Skin epidermis (tissue), 12 donors: ENCODE data around the gene C18orf63.
A peak's percentile ranks its signal among the peaks of the same experiment; 100 is the strongest.

Experiments
- H3K27ac ChIP-seq, 21 experiments: fragments of 200-600 bp; sonication (generic) in 11 of 21; one replicate each; pipeline ENCODE4 v1.5.0; 2020; ENCODE audit warnings: mild to moderate bottlenecking in 3 of 21, inconsistent platforms in 2 of 21, moderate library complexity in 2 of 21
- H3K4me3 ChIP-seq, 7 experiments: fragments of 200-600 bp; sonication (generic) in 2 of 7; one replicate each; pipeline ENCODE4 v1.5.0; 2020; ENCODE audit warnings: inconsistent platforms in 2 of 7, mild to moderate bottlenecking in 2 of 7, moderate library complexity in 1 of 7

Gene C18orf63

GRCh38 chr18:74315464-74316256 is at the start of gene C18orf63:
Gene C18orf63, plus strand, starts transcription at chr18:74315839. Its CDS starts 2,027 bp downstream, at chr18:74317866.
- H3K27ac ChIP-seq, result no peak within 1 kb of the TSS
- H3K4me3 ChIP-seq, result no peak within 1 kb of the TSS

DNA sequence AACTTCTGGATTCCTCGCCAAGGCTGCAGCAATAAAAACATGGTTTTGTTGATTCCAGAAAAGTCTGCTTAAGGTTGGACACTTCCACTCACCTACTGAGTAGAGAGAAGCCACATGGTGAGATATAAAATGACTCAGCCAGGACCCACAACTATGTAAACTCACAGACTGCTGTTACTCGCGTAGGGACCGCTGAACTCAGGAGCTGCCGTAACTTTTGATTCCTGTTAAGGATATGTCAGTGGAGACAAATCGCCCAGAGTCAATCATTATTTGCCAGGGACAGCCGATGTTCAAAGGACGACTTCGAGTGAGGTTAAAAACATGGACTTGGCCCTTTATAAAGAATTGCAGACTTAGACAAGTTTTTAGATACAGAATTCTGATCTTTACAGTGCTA is 49.5 kb upstream of the C18orf63 start:
- H3K4me3 ChIP-seq, result no peak overlapping the region
- H3K27ac ChIP-seq, result no peak overlapping the region

DNA sequence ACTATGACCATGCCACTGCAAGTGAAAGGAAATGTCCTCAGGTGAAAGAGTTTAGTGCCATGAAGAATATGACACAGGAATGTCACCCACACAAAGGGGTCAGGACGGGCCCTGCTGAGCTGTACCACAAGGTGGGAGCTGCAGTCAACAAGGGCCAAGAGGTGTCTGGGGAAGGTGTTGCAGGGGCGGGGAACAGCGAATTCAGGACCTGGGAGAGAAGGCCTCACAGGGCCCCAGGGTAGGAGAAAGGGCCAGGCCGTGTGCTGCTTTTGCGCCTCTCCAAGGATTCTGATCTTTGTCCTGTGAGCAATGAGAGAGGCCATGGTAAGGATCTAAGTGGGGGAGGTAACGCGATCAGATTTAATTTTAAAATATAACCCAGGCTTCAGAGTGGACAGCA is 47.5 kb upstream of the C18orf63 start:
- H3K4me3 ChIP-seq, result no peak overlapping the region
- H3K27ac ChIP-seq, result peak overlapping the region in 2 of 21 experiments; percentile 29 to 37

- Histone ChIP-seq H3K4me3 (no peak overlapping the region), H3K27ac (peak overlapping the region in 9 of 21 experiments; percentile 20 to 52 (median 40))
Measured at GRCh38 chr18:74268933-74269620, 46.6 kb upstream of the C18orf63 start.

DNA sequence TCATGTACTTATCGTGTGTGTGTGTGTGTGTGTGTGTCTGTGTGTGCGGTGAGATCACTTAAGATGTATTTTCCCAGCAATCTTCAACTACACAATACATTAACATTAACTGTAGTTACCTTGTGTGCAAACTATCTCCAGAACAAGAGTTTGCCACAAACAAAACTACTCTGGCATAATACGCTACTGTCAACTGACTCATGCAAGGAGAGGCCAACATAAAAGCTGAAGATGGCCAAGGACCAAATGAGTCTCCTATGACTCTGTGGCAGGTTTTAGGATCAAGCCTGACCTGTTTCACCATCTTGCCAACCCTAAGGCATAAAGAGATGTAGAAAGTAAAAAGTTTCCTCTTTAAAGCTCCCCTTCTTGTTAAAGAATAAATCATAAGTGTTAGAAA is 44.0 kb upstream of the C18orf63 start:
- no peak overlapping the region for H3K4me3 ChIP-seq
- peak overlapping the region in 7 of 21 experiments; percentile 8 to 53 (median 24) for H3K27ac ChIP-seq

DNA sequence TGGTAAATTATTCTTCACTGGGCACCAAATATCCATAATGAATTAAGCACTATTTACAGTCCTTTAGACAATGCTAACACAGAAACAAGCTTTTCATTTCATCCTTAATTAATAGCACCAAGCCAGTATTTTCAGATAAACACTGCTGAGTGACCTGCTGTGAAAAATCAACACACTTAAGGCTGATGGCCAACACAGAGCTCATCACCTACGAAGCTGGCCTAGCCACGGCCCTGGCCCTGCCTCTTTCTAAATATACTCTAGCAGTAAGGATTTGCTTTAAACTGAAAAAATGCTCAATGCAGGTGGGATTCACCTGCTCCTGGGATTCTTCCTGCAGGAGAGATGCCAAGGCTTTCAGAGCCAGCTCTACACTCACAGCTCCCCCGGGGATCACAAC is 42.2 kb upstream of the C18orf63 start:
- H3K4me3 ChIP-seq, result no peak overlapping the region
- no peak overlapping the region for H3K27ac ChIP-seq

- no peak overlapping the region for H3K27ac ChIP-seq
Measured at GRCh38 chr18:74274700-74275099, 40.9 kb upstream of the C18orf63 start.

GRCh38 chr18:74275736-74276135 is 39.9 kb upstream of the C18orf63 start:
- H3K4me3 ChIP-seq, result no peak overlapping the region
- peak overlapping the region in 1 of 21 experiments; percentile 13 for H3K27ac ChIP-seq

More at GRCh38 chr18:74274700-74275099, 40.9 kb upstream of the C18orf63 start:
- H3K4me3 ChIP-seq, result no peak overlapping the region

- peak overlapping the region in 1 of 21 experiments; percentile 13 for H3K27ac ChIP-seq
Measured at GRCh38 chr18:74276609-74277008, 39.0 kb upstream of the C18orf63 start.

DNA sequence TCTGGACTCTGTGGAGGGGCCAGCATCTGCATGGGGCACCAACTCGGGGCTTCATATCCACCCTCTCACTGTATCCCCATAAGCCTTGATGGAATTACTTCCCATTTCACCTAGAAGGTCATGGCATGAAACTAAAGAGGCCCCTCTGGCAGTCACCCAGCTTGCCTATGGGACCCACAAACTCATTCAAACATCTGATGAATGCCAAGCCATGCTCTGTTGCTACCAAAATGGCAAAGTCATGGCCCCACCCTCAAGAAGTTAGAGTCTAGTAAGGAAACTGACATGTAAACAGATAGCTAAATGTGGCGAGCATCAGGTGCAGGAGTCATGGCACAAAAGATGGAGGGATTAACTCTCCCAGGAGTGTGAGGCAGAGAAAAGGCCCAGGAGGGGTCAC is 38.3 kb upstream of the C18orf63 start:
- Histone ChIP-seq H3K27ac (peak overlapping the region in 1 of 21 experiments; percentile 13), H3K4me3 (no peak overlapping the region)

More at GRCh38 chr18:74276609-74277008, 39.0 kb upstream of the C18orf63 start:
- no peak overlapping the region for H3K4me3 ChIP-seq

- H3K27ac ChIP-seq, result peak overlapping the region in 1 of 21 experiments; percentile 19
- H3K4me3 ChIP-seq, result no peak overlapping the region
Measured at GRCh38 chr18:74278058-74278457, 37.6 kb upstream of the C18orf63 start.

- Histone ChIP-seq H3K4me3 (no peak overlapping the region), H3K27ac (no peak overlapping the region)
Measured at GRCh38 chr18:74278983-74279382, 36.7 kb upstream of the C18orf63 start.

DNA sequence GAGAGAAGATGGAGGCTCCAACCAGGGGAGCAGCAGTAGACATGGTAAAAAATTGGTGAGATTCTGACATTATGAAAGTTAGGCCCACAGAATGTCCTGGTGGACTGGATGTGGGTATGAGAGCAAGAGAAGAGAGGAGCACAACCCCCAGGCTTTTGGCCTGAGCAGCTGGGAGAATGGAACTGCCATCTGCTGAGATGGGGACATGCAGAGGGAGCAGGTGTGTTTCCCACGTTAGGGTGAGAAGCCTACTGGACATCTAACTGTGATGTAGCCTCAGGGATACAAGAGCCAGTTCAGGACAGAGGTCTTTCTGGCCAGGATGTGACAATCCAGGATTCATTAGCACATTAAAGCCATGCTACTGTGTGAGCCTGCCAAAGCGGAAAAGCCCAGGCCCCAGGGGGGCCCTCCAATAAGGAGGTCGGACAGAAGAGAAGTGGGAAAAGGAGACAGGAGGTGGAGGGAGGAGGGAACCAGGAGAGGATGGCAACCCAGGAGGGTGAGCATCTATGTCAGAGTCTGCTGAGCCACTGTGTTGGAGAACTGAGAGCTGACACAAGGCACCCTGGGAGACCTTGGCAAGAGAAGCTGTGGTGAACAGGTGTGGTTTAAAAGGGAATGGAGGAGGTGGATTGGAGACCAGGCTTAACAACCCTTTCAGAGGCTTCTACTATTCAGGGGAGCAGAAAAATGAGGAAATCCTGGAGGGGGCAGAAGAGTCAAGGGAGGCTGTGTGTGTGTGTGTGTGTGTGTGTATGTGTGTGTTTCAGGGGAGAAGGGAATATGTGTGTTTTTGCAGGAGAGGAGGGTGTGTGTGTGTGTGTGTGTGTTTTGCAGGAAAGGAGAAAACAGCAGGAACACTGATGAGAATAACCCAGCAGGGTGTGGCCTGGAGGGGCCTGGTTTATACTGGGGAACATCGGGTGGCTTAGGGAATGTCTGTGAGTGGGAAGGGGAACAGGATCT is 34.3 kb upstream of the C18orf63 start:
- H3K27ac ChIP-seq, result peak overlapping the region in 5 of 21 experiments; percentile 9 to 65 (median 47)
- no peak overlapping the region for H3K4me3 ChIP-seq

DNA sequence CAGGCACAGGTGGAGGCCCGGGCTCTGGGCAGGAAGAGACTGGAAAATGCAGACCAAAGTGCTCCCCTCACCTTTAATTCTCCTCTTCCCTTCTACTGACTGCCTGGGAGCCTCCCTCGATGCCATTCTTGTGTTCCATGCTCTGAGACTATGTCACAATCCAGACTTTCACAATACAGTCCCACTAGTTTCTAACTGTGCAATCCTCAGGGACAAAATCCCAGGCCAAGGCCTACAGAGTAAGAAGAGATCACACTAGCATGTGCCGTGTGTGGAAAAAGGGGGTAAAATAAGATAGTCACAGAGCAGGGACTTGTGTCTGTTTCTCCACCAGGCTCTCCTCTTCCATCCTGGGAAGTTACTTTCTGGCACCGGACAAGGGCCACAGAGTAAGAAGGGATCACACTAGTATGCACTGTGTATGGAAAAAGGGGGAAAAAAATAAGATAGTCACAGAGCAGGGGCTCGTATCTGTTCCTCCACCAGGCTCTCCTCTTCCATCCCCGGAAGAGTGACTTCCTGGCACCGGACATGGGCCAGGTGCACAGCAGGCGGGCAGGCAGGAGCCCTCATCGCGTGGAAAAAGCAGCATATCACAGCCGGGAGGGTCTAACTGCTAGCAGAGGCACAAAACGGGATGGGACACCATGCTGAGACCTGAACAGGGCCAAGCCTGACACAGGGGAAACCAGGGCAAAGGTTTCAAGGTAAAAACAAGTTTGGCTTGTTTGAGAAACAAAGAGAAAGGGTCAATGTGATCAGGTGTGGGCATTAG is 33.5 kb upstream of the C18orf63 start:
- Histone ChIP-seq H3K27ac (peak overlapping the region in 11 of 21 experiments; percentile 3 to 73 (median 47)), H3K4me3 (no peak overlapping the region)

- Histone ChIP-seq H3K4me3 (no peak overlapping the region), H3K27ac (peak overlapping the region in 7 of 21 experiments; percentile 3 to 65 (median 47))
Measured at GRCh38 chr18:74282755-74283554, 32.7 kb upstream of the C18orf63 start.

GRCh38 chr18:74283646-74284045 is 32.0 kb upstream of the C18orf63 start:
- peak overlapping the region in 3 of 21 experiments; percentile 6 to 68 (median 6) for H3K27ac ChIP-seq
- no peak overlapping the region for H3K4me3 ChIP-seq

- H3K27ac ChIP-seq, result peak overlapping the region in 11 of 21 experiments; percentile 3 to 71 (median 49)
Measured at GRCh38 chr18:74284191-74284979, 31.3 kb upstream of the C18orf63 start.

More at GRCh38 chr18:74284191-74284979, 31.3 kb upstream of the C18orf63 start:
- no peak overlapping the region for H3K4me3 ChIP-seq
